Mesendoderm (in vitro differentiated cells): ENCODE measurements around the gene CC2D1A.
A peak's percentile ranks its signal among the peaks of the same experiment; 100 is the strongest.

Experiments used
- DNase-seq: peaks from one replicate; pipeline ENCODE4 v3.0.0; 2013
- H2AK5ac ChIP-seq: 2 replicates; pipeline ENCODE4 v1.6.1; 2013; ENCODE audit warnings: low read length, inconsistent platforms
- H2BK120ac ChIP-seq: 2 replicates; pipeline ENCODE4 v1.6.1; 2013; ENCODE audit warnings: low read depth, mild to moderate bottlenecking, low read length, moderate library complexity, mixed read lengths
- H2BK15ac ChIP-seq: replicated peaks from 2 replicates; pipeline ENCODE4 v1.6.1; 2013; ENCODE audit warnings: low read depth, mild to moderate bottlenecking, moderate library complexity
- H2BK5ac ChIP-seq: 2 replicates; pipeline ENCODE4 v1.6.1; 2013; ENCODE audit warnings: low read length, inconsistent platforms
- H3K18ac ChIP-seq: 2 replicates; pipeline ENCODE4 v1.6.1; 2013; ENCODE audit warnings: mild to moderate bottlenecking, low read length, mixed read lengths
- H3K23ac ChIP-seq: one replicate; pipeline ENCODE4 v1.6.1; 2013; ENCODE audit warnings: low read length
- H3K27ac ChIP-seq: 2 replicates; pipeline ENCODE4 v1.5.1; 2013; ENCODE audit warnings: low read depth, mild to moderate bottlenecking, inconsistent platforms, low read length, moderate library complexity
- H3K27me3 ChIP-seq: 2 replicates; pipeline ENCODE4 v1.6.1; 2013; ENCODE audit warnings: low read length, control low read depth, mild to moderate bottlenecking, inconsistent platforms; ENCODE audit not compliant: insufficient read depth, poor library complexity
- H3K36me3 ChIP-seq: 2 replicates; pipeline ENCODE4 v1.6.1; 2013; ENCODE audit warnings: low read length, inconsistent platforms; ENCODE audit not compliant: control insufficient read depth, insufficient read depth
- H3K4ac ChIP-seq: one replicate; pipeline ENCODE4 v1.6.1; 2013; ENCODE audit warnings: low read depth, mild to moderate bottlenecking, low read length, moderate library complexity
- H3K4me1 ChIP-seq: 2 replicates; pipeline ENCODE4 v1.6.1; 2013; ENCODE audit warnings: low read depth, low read length, inconsistent platforms; ENCODE audit not compliant: control insufficient read depth
- H3K4me2 ChIP-seq: 2 replicates; pipeline ENCODE4 v1.6.1; 2013; ENCODE audit warnings: low read length
- H3K4me3 ChIP-seq: 2 replicates; pipeline ENCODE4 v1.5.1; 2013; ENCODE audit warnings: mild to moderate bottlenecking, low read length
- H3K56ac ChIP-seq: one replicate; pipeline ENCODE4 v1.6.1; 2013; ENCODE audit warnings: low read length
- H3K79me1 ChIP-seq: 2 replicates; pipeline ENCODE4 v1.6.1; 2013; ENCODE audit warnings: low read length, inconsistent platforms
- H3K79me2 ChIP-seq: 2 replicates; pipeline ENCODE4 v1.6.1; 2013; ENCODE audit warnings: mild to moderate bottlenecking, low read length; ENCODE audit not compliant: control insufficient read depth, insufficient read depth
- H3K9ac ChIP-seq: 2 replicates; pipeline ENCODE4 v1.6.1; 2013; ENCODE audit warnings: low read length, inconsistent platforms
- H4K5ac ChIP-seq: one replicate; pipeline ENCODE4 v1.6.1; 2013; ENCODE audit warnings: low read length
- H4K8ac ChIP-seq: one replicate; pipeline ENCODE4 v1.6.1; 2013; ENCODE audit warnings: low read depth, mild to moderate bottlenecking, control low read depth, low read length, moderate library complexity
- WGBS: extraction: QIAGEN DNeasy Blood & Tissue Kit; methylation state at CpG from one replicate; pipeline ENCODE4 v1.1.7; 2013; ENCODE audit warnings: low lambda C conversion rate, missing lambda C conversion rate; ENCODE audit not compliant: insufficient coverage; ENCODE audit errors: extremely low coverage; 5-methylcytosine and 5-hydroxymethylcytosine counted together

The CC2D1A gene

GRCh38 chr19:13861714-13862531, 44.1 kb upstream of the CC2D1A start:
- H2AK5ac ChIP-seq, result peak overlapping the region; percentile 34
- peak; percentile 93 for DNase-seq
- H3K4ac ChIP-seq, result peak overlapping the region; percentile 66
- no peak overlapping the region for H3K4me3 ChIP-seq
- H3K9ac ChIP-seq, result peak overlapping the region; percentile 52
- peak overlapping the region; percentile 13 for H3K27ac ChIP-seq
- peak overlapping the region; percentile 92 for H4K8ac ChIP-seq
- H3K56ac ChIP-seq, result peak overlapping the region; percentile 63
- H2BK120ac ChIP-seq, result no peak overlapping the region
- no peaks in the 10 kb centered on the region for H3K79me1 ChIP-seq
- WGBS, result no CpG with 5 or more reads among the region's 27 CpGs
- no peaks in the 10 kb centered on the region for H3K79me2 ChIP-seq
- H3K36me3 ChIP-seq, result no peaks in the 10 kb centered on the region
- H3K23ac ChIP-seq, result no peak overlapping the region
- peak overlapping the region; percentile 16 for H3K4me2 ChIP-seq
- H2BK15ac ChIP-seq, result no peak overlapping the region
- no peaks in the 10 kb centered on the region for H3K4me1 ChIP-seq
- H2BK5ac ChIP-seq, result no peak overlapping the region
- no peaks in the 10 kb centered on the region for H3K27me3 ChIP-seq
- peak overlapping the region; percentile 72 for H3K18ac ChIP-seq
- no peak overlapping the region for H4K5ac ChIP-seq

DNA sequence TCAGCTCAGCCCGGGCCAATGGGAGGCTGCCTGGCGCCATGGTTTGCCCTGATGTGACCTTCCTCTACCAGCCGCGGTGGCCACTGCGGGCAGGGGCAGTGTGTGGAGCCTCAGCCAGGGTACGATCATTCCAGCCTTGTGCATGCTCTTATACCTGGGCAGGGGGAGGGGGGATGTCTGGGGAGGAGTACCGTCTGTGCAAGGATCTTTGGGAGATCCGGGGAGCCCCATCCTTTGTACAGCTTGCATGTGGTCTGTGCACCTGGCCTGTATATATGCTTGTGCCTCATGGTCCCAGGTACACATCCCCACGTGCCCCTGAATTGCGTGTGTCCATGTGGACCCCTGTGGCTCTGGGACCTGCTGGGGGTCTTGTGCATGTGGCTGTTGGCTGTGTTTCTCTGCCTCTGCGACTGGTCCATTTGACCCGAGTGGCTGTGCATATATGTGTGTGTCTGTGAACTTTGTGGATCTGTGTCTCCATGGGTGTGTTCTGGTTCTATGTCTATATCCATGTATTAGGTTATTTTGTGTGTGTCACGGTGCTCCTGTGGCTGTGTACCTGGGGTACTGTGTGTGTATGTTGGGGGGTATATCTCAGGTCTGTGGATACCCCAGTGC, 41.8 kb upstream of the CC2D1A start:
- no peak overlapping the region for H3K18ac ChIP-seq
- no peak overlapping the region for H3K23ac ChIP-seq
- H4K8ac ChIP-seq, result no peak overlapping the region
- H3K79me1 ChIP-seq, result no peaks in the 10 kb centered on the region
- H2BK5ac ChIP-seq, result no peak overlapping the region
- H3K27me3 ChIP-seq, result no peaks in the 10 kb centered on the region
- H2AK5ac ChIP-seq, result no peak overlapping the region
- peak overlapping the region; percentile 67 for H3K56ac ChIP-seq
- H3K4me1 ChIP-seq, result no peaks in the 10 kb centered on the region
- H4K5ac ChIP-seq, result no peak overlapping the region
- WGBS, result no CpG with 5 or more reads among the region's 13 CpGs
- no peak overlapping the region for H3K27ac ChIP-seq
- no peaks in the 10 kb centered on the region for H3K79me2 ChIP-seq
- no peak overlapping the region for H3K4me3 ChIP-seq
- H3K36me3 ChIP-seq, result no peaks in the 10 kb centered on the region
- no peak overlapping the region for H2BK120ac ChIP-seq
- DNase-seq, result no peak
- H3K4ac ChIP-seq, result no peak overlapping the region
- peak overlapping the region; percentile 27 for H3K9ac ChIP-seq
- no peak overlapping the region for H2BK15ac ChIP-seq
- no peak overlapping the region for H3K4me2 ChIP-seq

DNA sequence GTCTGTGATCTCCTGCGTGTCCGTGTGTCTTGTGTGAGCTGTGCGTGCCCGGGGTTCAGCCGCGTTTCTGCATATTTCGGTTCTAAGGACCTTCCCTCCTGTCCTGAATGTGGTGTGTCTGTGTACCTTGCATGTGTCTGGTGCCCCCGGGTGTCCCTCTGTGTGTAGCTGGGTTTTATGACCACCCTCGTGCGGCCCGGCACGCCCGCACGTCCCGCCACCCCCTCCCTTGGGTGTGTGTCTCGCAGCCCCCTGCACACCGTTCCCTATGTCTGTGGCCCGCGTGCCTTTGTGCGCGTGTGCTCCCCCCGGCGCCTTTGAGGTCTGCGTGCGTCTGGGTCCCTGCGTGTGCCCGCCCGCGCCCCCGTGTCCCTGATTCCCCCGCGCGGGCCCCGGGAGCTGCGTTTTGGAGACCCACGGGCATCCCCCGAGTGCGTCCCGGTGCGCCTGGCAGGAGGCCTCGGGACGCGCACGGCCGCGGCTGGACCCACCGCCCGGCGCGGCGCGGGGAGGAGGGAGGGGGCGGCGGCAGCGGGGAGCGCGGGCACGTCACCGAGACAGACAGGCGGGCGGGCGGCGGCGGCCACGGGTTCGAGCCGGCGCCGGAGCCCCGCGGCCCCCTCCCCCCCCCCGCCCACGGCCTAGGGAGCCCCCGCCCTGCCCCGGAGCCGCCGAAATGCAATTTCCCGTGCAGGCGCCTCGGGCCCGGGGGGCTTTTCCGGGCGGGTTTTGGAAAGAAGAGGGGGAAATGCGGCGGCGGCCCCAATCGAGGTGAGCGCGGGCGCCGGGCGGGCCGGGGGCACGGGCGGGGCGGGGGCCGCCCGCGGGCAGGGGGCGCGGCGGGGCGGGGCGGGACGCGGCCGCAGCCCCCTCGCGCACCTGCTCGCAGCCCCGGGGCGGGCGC, 41.1 kb upstream of the CC2D1A start:
- peak overlapping the region; percentile 36 for H3K9ac ChIP-seq
- no peaks in the 10 kb centered on the region for H3K4me1 ChIP-seq
- H3K36me3 ChIP-seq, result no peaks in the 10 kb centered on the region
- no peak overlapping the region for H4K5ac ChIP-seq
- no peak overlapping the region for H3K23ac ChIP-seq
- peak overlapping the region; percentile 75 for H3K18ac ChIP-seq
- DNase-seq, result no peak
- no peaks in the 10 kb centered on the region for H3K27me3 ChIP-seq
- no peaks in the 10 kb centered on the region for H3K79me2 ChIP-seq
- H2BK120ac ChIP-seq, result no peak overlapping the region
- H2BK5ac ChIP-seq, result no peak overlapping the region
- no peak overlapping the region for H2AK5ac ChIP-seq
- H3K4ac ChIP-seq, result no peak overlapping the region
- H3K4me3 ChIP-seq, result no peak overlapping the region
- H3K56ac ChIP-seq, result peak overlapping the region; percentile 67
- no peak overlapping the region for H2BK15ac ChIP-seq
- H3K4me2 ChIP-seq, result no peak overlapping the region
- H3K27ac ChIP-seq, result no peak overlapping the region
- H4K8ac ChIP-seq, result peak overlapping the region; percentile 70
- no peaks in the 10 kb centered on the region for H3K79me1 ChIP-seq
- WGBS, result no CpG with 5 or more reads among the region's 113 CpGs

DNA sequence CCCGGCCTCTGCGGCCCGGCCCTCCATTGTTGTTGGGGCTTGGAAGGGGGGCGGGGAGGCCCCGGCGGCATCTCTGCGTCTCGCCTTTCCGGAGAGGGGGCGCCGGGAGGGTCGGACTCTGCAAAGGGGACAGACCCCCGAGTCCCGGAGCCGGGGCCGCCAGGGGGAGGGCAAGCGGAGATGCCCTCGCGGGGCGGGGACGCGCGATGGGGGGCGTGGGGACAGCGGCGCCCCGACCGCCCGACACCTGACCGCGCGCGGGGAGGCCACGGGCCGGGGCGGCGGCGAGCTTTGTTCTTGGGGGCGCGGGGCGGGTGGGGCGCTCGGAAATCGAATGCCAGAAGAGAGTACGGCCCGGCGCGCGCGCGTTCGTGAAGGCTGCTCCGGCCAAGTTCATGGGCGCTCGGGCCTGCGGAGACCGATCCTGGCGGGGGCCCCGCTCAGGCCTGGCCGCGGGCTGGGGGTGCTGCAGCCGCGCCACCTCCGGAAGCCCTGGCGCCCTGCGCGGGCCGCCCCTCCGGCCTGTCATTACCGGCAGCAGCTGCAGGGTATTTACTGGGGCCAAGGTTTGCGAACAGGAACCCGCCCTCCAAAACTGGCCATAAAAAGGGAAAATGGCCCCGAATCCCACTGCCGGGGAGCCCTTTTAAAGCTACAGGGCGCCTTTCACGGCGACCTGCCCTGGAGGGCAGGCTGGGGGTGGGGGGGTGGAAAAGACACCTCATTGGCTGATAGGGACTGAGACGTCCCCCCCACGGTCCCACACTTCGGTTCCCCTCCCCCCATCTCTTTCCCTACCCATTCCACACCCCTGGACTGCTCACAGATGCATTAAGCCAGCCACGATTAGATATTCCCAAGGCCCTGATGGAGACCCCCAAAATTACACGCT, 40.2 kb upstream of the CC2D1A start:
- H3K36me3 ChIP-seq, result no peaks in the 10 kb centered on the region
- peak overlapping the region; percentile 48 for H3K4ac ChIP-seq
- H3K27ac ChIP-seq, result no peak overlapping the region
- H3K18ac ChIP-seq, result peak overlapping the region; percentile 75
- peak overlapping the region; percentile 70 for H4K8ac ChIP-seq
- H3K4me3 ChIP-seq, result no peak overlapping the region
- no peak overlapping the region for H2BK5ac ChIP-seq
- H4K5ac ChIP-seq, result no peak overlapping the region
- H2AK5ac ChIP-seq, result no peak overlapping the region
- no peak overlapping the region for H3K23ac ChIP-seq
- H2BK15ac ChIP-seq, result no peak overlapping the region
- no peak overlapping the region for H2BK120ac ChIP-seq
- H3K79me1 ChIP-seq, result no peaks in the 10 kb centered on the region
- peak overlapping the region; percentile 81 for H3K56ac ChIP-seq
- no peaks in the 10 kb centered on the region for H3K4me1 ChIP-seq
- WGBS, result no CpG with 5 or more reads among the region's 82 CpGs
- peak overlapping the region; percentile 62 for H3K4me2 ChIP-seq
- H3K9ac ChIP-seq, result peak overlapping the region; percentile 60
- no peaks in the 10 kb centered on the region for H3K27me3 ChIP-seq
- H3K79me2 ChIP-seq, result no peaks in the 10 kb centered on the region
- no peak for DNase-seq

- Histone ChIP-seq H3K18ac (no peak overlapping the region), H3K4me3 (no peak overlapping the region), H3K79me1 (no peaks in the 10 kb centered on the region), H2BK120ac (no peak overlapping the region), H3K9ac (peak overlapping the region; percentile 60), H3K27me3 (no peaks in the 10 kb centered on the region), H4K5ac (no peak overlapping the region), H3K23ac (no peak overlapping the region), H3K79me2 (no peaks in the 10 kb centered on the region), H3K36me3 (no peaks in the 10 kb centered on the region), H2AK5ac (no peak overlapping the region), H3K4me1 (no peaks in the 10 kb centered on the region), H2BK5ac (no peak overlapping the region), H3K56ac (peak overlapping the region; percentile 81), H4K8ac (no peak overlapping the region), H3K4ac (no peak overlapping the region), H2BK15ac (no peak overlapping the region), H3K4me2 (no peak overlapping the region), H3K27ac (no peak overlapping the region)
- DNase-seq, result no peak
- no CpG with 5 or more reads among the region's 15 CpGs for WGBS
Observed at GRCh38 chr19:13866463-13867046, 39.4 kb upstream of the CC2D1A start.
